ENCODE results near the gene CADM1. TPM values are rescaled to one million over a fixed set of nuclear protein-coding genes. Genes with fewer than 3 reads are reported as not detected.
A peak's percentile ranks its signal among the peaks of the same experiment; 100 is the strongest.

CADM1 gene
- total and polyA plus RNA-seq, 7 donors: 0.69 to 25.2 (median 15.6) TPM

DNA sequence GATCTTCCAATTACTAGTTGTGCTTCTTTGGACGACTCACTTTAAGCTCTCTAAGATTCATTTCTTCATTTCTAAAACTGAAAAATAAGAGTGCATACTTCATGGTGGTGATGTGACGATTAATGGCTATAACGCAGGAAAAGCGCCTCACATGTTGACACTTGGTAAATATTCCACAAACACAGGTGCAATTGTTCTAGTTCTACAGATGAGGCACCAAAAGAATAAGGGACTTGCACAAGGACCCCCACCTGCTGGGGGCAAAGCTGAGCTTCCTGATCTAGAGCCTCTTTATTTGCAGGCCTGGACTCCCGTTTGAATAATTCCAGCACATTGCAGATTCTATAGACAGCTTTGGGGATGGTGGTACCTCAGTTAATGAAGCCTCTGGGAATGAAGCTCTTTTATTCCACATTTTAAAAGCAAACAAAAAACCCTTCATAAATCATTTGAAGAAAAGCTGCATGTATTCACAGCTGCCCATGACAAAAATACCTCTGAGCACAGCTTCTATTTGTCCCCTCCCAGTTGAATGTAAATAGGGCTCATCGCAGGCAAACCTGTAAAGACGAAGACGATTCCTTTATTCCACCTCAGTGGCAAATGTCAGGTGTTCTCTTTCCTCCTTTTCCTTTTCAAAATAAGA lies 14.9 kb upstream of the CADM1 start:
- peaks cover 0 to 4% (median 0%) of the 10 kb centered on the region in 3 donors for H3K27me3 ChIP-seq
- no peak for TF ChIP-seq POLR2A (IDR thresholded peaks at IDR 0.05)
- no peak for TF ChIP-seq EP300 (IDR thresholded peaks at IDR 0.05)
- no peak for TF ChIP-seq POLR2AphosphoS5 (IDR thresholded peaks at IDR 0.05)
- TF ChIP-seq, protein P1, sequence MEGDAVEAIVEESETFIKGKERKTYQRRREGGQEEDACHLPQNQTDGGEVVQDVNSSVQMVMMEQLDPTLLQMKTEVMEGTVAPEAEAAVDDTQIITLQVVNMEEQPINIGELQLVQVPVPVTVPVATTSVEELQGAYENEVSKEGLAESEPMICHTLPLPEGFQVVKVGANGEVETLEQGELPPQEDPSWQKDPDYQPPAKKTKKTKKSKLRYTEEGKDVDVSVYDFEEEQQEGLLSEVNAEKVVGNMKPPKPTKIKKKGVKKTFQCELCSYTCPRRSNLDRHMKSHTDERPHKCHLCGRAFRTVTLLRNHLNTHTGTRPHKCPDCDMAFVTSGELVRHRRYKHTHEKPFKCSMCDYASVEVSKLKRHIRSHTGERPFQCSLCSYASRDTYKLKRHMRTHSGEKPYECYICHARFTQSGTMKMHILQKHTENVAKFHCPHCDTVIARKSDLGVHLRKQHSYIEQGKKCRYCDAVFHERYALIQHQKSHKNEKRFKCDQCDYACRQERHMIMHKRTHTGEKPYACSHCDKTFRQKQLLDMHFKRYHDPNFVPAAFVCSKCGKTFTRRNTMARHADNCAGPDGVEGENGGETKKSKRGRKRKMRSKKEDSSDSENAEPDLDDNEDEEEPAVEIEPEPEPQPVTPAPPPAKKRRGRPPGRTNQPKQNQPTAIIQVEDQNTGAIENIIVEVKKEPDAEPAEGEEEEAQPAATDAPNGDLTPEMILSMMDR (IDR thresholded peaks at IDR 0.05): no peak
- no peaks in the 10 kb centered on the region for H3K36me3 ChIP-seq
- no peak for DNase-seq
- intact Hi-C loops (cut with DNase I): no loop called here
- no peak overlapping the region for H3K27ac ChIP-seq
- WGBS, 2 donors: 74 to 77% methylated on average over 8 of the region's 8 CpGs
- no peaks in the 10 kb centered on the region for H3K4me1 ChIP-seq
- H3K9me3 ChIP-seq: no peaks in the 10 kb centered on the region
- H3K4me3 ChIP-seq: no peak overlapping the region

DNA sequence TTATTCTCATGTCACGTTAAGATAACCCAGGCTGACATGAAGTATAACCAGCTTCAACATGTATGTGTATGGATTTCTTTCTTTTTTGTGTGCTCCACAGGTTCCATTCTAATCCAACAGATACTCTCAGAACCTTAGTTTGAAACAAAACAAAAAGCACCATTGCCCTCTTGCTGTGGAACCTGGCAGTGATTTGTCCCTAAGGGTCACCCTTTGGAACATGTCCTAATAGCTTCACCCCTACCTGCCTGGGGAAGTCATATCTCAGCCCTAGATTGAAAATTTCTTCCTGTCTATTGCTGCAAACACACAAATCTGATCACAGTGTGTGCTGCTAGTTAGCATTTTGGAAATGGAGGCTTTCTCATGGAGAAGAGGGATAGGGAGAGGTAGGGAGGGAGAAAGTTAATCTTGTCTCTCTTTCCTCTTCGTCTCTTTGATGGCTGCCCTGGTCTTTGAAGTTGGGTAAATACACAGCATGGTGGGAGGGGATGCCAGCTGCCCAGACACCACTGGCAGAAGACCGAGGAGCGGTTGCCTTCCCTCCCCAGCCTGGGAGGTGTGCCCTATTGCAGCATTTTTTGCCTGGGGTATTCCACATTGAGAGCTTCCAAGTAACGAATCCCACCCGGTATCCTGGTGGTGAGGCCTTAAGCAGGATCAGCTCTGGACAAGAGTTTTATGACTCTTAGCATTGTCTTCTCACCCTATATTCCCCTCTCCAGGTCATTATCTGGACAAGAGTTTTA lies 11.6 kb upstream of the CADM1 start:
- Histone ChIP-seq H3K36me3 (no peaks in the 10 kb centered on the region), H3K4me3 (no peak overlapping the region), H3K4me1 (no peaks in the 10 kb centered on the region), H3K9me3 (no peaks in the 10 kb centered on the region), H3K27ac (no peak overlapping the region), H3K27me3 (peaks cover 0 to 5% (median 0%) of the 10 kb centered on the region in 3 donors)
- no peak for DNase-seq
- TF ChIP-seq POLR2A (IDR thresholded peaks at IDR 0.05) (no peak), EP300 (IDR thresholded peaks at IDR 0.05) (no peak), POLR2AphosphoS5 (IDR thresholded peaks at IDR 0.05) (no peak)
- TF ChIP-seq, protein P1 (IDR thresholded peaks at IDR 0.05): no peak
- 72 to 83% methylated on average over 6 of the region's 6 CpGs for WGBS, 2 donors
- intact Hi-C loops (cut with DNase I): no loop called here

DNA sequence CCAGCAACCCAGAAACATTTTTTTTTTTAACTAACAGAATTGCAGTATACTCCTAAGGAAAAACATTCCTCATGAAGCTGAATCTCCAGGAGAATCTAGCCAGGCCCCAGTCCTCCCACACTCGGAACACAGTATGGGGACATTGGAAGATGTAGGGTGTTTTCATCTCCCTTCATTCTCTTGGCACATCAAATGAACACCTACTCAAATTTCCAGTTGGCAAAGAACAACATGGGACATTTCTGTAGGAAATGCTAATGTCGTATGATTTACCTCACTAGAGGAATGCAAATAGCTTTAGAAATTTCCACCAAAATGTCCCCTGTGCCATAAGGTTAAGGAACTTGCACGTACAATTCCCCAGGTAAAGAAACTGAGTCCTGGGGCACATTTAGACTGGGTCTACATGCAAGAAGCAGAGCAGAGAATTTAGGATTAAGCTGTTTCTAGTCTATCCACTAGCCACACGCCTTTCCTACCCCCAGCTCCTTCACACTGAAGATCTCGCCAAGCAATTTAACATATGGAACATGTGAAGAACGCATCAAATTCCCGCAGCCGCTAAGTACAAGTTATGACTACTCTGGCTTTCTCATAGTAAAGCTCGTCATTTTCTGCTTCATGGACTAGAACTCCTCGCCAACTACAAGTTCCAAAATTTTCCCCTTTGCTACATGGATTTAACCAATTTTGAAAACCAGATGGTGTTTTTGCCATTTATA lies 2.9 kb upstream of the CADM1 start:
- TF ChIP-seq EP300 (IDR thresholded peaks at IDR 0.05) (no peak), POLR2A (IDR thresholded peaks at IDR 0.05) (no peak), POLR2AphosphoS5 (IDR thresholded peaks at IDR 0.05) (no peak)
- TF ChIP-seq, protein P1 (IDR thresholded peaks at IDR 0.05): no peak
- H3K4me1 ChIP-seq: peaks cover 0 to 27% (median 20%) of the 10 kb centered on the region in 4 donors
- intact Hi-C loops (cut with DNase I): loop anchor here (10.0 kb wide), 2 partner anchors 102 to 198 kb away; no protein-coding TSS in a partner anchor

DNA sequence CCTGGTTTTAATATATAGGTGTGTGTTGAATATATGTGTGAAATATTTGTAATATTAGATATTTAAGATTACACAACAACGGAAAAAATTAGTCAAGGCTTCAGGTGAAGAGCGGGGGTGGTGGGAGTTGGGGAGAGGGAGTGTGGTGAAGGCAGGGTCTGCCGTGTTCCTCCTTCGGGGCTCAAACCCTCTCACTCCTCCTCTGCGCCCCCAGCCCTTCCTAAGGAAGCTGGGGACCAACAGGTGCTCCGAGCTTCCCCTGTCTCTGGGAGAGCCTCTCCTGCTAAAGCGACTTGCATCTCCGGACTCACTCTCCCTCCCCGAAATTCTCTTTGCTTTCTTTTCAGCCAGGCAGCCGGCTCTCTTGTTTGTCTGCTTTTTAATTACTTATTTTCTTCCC lies 960 bp upstream of the CADM1 start:
- intact Hi-C loops (cut with DNase I): loop anchor here (2.0 to 10.0 kb wide), 3 partner anchors 100 to 256 kb away; no protein-coding TSS in a partner anchor
- TF ChIP-seq, protein P1 (IDR thresholded peaks at IDR 0.05): no peak
- no peak for TF ChIP-seq POLR2A (IDR thresholded peaks at IDR 0.05)
- no peak for TF ChIP-seq POLR2AphosphoS5 (IDR thresholded peaks at IDR 0.05)
- no peak for TF ChIP-seq EP300 (IDR thresholded peaks at IDR 0.05)
- Histone ChIP-seq H3K4me3 (peak overlapping the region in 3 of 4 donors; percentile 63 to 70 (median 69)), H3K4me1 (peaks cover 0 to 32% (median 23%) of the 10 kb centered on the region in 4 donors), H3K9me3 (no peaks in the 10 kb centered on the region), H3K27me3 (peaks cover 0 to 26% (median 0%) of the 10 kb centered on the region in 3 donors), H3K36me3 (no peaks in the 10 kb centered on the region), H3K27ac (peak overlapping the region; percentile 71 to 88 (median 86))
- WGBS, 2 donors: 2 to 8% methylated on average over 10 of the region's 10 CpGs
- DNase-seq: no peak

More for the DNA sequence above, 2.9 kb upstream of the CADM1 start:
- Histone ChIP-seq H3K9me3 (no peaks in the 10 kb centered on the region), H3K27me3 (peaks cover 0 to 16% (median 0%) of the 10 kb centered on the region in 3 donors), H3K36me3 (no peaks in the 10 kb centered on the region), H3K27ac (no peak overlapping the region), H3K4me3 (no peak overlapping the region)
- 90 to 91% methylated on average over 10 of the region's 10 CpGs for WGBS, 2 donors
- DNase-seq: no peak
